T1000 (cell line): ENCODE data around the gene NCOA3.
"Not testable (repeated sequence)": the region's sequence is repeated elsewhere in the genome, so short reads cannot be mapped to it uniquely, and the experiment has no call there.

Source experiments
- DNase-seq: peaks from one replicate; lab custom pipeline; 2025; ENCODE audit warnings: mixed read lengths; lab: John Stamatoyannopoulos, UW

NCOA3 gene

GRCh38 chr20:47540443-47541354, 39.0 kb downstream of the NCOA3 start:
- no peak for DNase-seq

GRCh38 chr20:47541355-47541922, 39.8 kb downstream of the NCOA3 start:
- no peak for DNase-seq

GRCh38 chr20:47543006-47543431, 41.3 kb downstream of the NCOA3 start:
- no peak for DNase-seq

- no peak for DNase-seq
Observed at GRCh38 chr20:47544240-47544639, 42.6 kb downstream of the NCOA3 start.

GRCh38 chr20:47544852-47545251, 43.2 kb downstream of the NCOA3 start:
- no peak for DNase-seq

- no peak for DNase-seq
Observed at GRCh38 chr20:47545499-47545898, 43.8 kb downstream of the NCOA3 start.

- no peak for DNase-seq
Observed at GRCh38 chr20:47546184-47547033, 44.7 kb downstream of the NCOA3 start.

GRCh38 chr20:47547034-47547387, 45.3 kb downstream of the NCOA3 start:
- no peak for DNase-seq

GRCh38 chr20:47549671-47550070, 48.0 kb downstream of the NCOA3 start:
- no peak for DNase-seq

GRCh38 chr20:47551222-47551621, 49.5 kb downstream of the NCOA3 start:
- DNase-seq, result no peak

GRCh38 chr20:47551841-47552240, 50.2 kb downstream of the NCOA3 start:
- no peak for DNase-seq

- no peak for DNase-seq
Observed at GRCh38 chr20:47552996-47553395, 51.3 kb downstream of the NCOA3 start.

GRCh38 chr20:47553594-47554235, 52.0 kb downstream of the NCOA3 start:
- not testable (repeated sequence) for DNase-seq

GRCh38 chr20:47554283-47554682, 52.6 kb downstream of the NCOA3 start:
- not testable (repeated sequence) for DNase-seq

GRCh38 chr20:47557218-47557617, 55.5 kb downstream of the NCOA3 start:
- no peak for DNase-seq

GRCh38 chr20:47557791-47558190, 56.1 kb downstream of the NCOA3 start:
- DNase-seq, result no peak

GRCh38 chr20:47558295-47559066, 56.8 kb downstream of the NCOA3 start:
- DNase-seq, result no peak

GRCh38 chr20:47559141-47559540, 57.5 kb downstream of the NCOA3 start:
- no peak for DNase-seq

GRCh38 chr20:47561180-47561579, 59.5 kb downstream of the NCOA3 start:
- no peak for DNase-seq

- DNase-seq, result no peak
Observed at GRCh38 chr20:47561603-47562583, 60.2 kb downstream of the NCOA3 start.
